GM18907 (cell line): ENCODE results near the gene KLHL1.
"Not testable (repeated sequence)": the region's sequence is repeated elsewhere in the genome, so short reads cannot be mapped to it uniquely, and the experiment has no call there.

ENCODE experiments used
- ATAC-seq: cut with Tn5 transposase; IDR thresholded peaks from one replicate; pipeline ENCODE4 v1.9.1; 2021; ENCODE audit warnings: mild to moderate bottlenecking, moderate library complexity; ENCODE audit not compliant: unreplicated experiment

KLHL1 gene, protein sequence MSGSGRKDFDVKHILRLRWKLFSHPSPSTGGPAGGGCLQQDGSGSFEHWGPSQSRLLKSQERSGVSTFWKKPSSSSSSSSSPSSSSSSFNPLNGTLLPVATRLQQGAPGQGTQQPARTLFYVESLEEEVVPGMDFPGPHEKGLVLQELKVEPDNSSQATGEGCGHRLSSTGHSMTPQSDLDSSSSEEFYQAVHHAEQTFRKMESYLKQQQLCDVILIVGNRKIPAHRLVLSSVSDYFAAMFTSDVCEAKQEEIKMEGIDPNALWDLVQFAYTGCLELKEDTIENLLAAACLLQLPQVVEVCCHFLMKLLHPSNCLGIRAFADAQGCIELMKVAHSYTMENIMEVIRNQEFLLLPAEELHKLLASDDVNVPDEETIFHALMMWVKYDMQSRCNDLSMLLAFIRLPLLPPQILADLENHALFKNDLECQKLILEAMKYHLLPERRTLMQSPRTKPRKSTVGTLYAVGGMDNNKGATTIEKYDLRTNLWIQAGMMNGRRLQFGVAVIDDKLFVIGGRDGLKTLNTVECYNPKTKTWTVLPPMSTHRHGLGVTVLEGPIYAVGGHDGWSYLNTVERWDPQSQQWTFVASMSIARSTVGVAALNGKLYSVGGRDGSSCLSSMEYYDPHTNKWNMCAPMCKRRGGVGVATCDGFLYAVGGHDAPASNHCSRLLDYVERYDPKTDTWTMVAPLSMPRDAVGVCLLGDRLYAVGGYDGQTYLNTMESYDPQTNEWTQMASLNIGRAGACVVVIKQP

DNA sequence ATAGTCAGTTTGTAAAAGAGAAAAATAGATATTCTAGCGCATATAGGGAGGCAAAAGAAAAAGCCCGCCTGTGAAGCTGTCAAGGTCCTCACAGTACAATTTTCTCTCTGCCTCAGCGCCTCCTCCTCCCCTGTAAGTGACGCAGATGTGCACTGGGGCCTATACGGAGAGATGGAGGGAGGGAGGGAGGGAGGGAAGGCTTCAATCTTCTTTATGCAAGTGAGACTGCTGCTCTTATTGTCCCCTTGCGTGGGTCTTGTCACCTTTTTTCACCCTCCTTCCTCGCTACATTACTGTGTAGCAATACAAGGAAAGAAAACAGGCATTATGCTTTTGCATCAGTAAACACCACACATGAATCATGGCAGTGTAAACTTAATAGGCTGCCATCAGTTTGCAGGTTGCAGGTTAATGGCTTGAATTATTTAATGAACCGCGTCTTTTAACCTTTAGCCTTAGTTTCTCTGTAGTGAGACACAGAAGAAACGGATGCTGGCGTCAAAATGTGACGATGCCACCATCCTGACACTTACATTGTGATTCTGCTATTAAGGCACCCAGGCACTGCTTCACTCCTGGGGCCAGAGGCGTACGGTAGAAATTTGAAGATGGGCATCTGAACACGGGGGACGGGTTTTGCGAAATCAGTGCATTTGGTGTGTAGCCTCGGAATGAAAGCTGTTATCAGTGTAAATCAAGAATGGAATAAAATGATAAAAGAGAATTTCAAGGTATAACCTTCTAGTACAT is at the start of gene KLHL1:
Gene KLHL1 (minus strand): TSS at position 97 of the 750 bp plus-strand sequence. CDS start 753 bp downstream, outside the sequence.
- no peak for ATAC-seq

DNA sequence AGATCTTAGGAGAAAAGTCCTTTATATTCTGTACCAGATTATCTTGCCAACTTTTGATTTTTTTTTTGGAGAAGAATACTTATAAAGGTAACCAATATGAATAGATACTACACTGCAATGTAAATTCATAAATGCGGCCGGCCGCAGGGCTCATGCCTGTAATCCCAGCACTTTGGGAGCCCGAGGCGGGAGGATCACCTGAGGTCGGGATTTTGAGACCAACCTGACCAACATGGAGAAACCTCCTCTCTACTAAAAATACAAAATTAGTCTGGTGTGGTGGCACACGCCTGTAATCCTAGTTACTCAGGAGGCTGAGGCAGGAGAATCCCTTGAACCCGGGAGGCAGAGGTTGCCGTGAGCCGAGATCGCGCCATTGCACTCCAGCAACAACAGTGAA is 34.4 kb upstream of the KLHL1 start:
- ATAC-seq: not testable (repeated sequence)

DNA sequence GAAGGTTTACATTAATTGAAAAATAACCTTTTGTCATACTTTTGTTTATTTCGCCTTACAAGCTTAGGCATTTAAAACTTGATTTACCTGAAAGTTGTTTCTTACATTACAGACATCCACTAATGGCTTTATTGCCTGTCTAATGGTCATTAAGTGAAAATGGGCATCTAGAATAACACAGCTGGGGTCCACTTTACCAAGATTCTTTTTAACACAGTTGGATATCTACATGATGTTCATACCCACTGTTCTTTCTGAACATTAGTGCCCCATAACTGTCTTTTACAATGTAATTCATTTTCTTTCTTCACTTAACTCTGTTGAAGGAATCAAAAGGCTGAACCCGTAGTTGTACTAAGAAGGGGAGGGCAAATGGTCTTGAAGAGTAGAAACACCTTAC is 19.8 kb upstream of the KLHL1 start:
- no peak for ATAC-seq

DNA sequence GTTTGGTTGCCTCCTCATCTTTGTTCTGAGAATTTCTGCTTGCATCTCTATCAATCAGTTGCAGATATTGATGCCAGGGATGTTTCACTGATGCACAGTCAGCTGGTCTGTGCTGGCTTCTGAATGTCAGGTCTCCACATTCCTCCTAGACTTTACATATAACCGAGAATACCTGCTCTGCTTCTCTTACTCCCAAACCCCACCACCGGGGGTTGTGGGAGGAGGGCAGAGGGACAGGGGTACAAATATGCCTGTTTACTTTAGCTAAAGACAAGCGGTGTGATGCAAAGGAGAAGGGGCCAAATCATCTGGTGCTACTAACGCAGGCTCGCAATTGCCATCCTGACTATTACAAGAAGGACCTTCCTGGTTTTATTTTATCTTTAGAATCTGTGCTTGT is 17.4 kb upstream of the KLHL1 start:
- ATAC-seq: no peak

DNA sequence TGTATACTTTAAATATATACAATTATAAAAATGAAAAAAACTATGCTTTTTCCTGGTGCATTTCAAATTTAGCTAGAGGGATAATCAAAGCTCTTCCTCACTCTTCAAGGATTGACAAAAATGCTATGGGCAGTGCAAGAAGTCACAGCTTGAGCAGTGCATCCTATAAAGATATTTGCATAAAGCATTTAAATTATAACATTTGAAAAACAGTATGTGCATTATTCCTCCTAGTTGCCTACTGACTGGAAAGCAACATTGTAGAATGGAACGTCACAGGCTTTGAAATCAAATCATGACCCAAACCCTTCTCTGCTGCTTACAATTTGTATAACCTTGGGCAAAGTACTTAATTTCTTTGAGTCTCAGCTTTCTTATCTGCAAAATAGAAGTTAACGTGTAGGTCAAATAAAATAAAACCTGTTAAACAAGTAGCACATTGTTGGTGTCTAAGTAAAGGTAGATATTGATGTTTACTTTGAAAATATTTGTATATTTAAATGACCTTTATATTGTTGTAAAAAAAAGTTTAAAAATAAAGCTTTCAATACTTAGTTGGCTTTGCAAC is 9.2 kb upstream of the KLHL1 start:
- no peak for ATAC-seq

DNA sequence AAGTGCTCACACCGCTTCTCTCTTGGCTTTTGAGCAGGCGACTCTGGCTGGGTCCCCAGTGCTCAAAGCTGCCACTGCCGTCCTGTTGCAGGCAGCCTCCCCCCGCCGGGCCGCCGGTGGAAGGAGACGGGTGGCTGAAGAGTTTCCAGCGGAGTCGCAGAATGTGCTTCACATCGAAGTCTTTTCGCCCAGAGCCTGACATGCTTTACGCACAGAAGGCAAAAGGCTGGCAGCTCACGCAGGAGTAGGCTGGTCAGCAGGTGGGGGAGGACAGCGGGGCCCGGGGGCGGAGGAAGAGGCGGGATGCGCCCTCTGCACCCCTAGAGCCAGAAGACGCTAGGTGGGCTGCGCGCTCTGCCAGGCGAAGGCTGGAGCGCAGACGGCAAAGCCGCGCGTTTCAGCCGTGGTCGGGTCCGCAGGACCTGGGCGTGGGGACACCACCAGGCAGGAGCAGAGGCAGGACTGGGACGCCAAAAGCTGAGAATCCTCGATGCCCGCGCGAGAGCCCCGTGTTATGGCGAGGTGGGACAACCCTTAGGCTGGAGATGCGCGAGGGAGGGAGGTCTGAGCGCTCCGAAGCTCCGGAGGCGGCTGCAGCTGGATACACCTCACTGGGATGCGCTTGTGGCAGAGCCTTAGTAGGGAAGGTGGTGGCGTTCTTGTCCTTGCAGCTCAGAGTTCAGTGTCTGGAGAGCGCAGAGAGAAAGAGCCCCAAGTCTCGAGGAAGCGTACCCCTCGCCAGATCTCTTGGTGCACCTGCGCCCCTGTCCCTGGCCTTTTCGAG is 562 bp downstream of the KLHL1 start, which contains the start of gene ATXN8OS:
Gene ATXN8OS (plus strand): TSS at position 329 of the 784 bp plus-strand sequence.
- no peak for ATAC-seq

DNA sequence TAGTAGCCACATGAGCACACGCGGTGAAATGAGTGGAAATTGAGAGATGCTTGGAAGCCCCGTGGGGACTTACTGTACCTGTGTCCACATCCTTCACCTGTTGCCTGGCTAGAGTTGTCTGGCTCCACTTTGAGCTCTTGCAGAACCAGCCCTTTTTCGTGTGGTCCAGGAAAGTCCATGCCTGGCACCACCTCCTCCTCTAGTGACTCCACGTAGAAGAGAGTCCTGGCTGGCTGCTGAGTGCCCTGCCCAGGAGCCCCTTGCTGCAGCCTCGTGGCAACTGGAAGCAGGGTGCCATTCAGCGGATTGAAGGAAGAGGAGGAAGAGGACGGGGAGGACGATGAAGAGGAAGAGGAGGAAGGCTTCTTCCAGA is 1.1 kb downstream of the KLHL1 start:
- ATAC-seq: no peak

DNA sequence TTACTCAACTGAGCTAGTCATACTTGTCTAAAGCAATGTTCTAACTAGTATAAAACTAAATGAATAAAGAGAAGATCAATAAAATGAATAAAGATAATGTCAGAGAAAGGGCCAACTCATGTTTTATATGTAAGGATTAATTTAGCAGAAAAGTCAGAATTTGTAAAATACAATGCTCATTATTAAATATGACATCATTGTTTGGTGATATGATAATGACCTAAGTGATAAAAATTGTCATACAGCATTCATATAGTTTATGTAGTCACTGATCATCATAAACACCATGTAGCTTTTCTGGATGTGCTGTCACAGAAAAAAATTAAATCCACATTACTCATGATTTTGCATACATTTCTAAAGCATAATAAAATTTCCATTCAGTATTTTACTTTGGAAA is 3.8 kb downstream of the KLHL1 start:
- no peak for ATAC-seq

DNA sequence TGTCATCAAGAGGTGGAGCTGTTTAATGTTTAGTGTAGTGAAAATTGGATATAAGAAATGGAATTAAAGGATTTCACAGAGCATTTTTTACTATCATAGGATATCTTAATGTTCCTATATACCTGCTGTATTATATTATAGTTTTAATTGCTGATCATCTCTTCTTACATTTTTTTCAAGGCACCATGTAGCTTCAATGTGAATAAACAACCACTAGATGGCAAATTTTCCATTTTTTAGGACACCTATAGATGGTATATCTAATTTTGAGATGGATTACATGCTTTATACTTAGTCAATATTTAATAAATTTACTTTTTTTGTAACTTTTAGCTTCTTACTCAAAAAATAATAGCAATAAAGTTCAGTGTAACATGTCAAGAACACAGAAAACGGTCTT is 9.6 kb downstream of the KLHL1 start:
- ATAC-seq: no peak

DNA sequence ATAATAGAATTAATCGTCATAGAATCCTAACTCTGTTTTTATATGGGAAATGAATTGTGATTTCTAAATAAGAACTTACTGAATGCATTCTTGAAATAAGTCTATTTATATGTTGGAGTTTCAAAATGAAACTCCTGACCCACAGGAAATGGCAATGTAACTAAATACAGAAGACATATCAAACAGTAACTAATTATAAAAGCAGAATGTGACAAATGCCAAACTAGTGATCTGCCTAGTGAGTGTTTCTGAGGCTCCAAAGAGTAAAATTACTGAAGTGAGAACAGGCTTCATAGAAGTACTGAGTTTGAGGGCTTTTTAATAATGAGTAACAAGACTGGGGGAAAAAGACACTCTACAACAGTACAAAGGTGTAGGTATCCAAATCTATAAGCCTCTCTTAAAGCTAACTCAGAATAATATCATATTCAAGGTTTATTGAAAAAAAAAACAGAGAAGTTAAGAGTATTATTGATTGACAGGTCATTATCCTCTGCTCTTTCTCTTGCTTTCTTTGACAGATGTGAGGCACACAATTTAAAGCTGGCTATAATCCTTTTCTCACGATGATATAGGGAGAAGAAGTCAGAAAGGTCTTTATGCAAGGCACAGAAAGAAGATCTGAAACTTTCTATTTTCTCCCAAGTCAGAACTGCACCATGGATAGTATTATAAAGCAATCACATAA is 18.1 kb downstream of the KLHL1 start:
- ATAC-seq: peak; percentile 85

DNA sequence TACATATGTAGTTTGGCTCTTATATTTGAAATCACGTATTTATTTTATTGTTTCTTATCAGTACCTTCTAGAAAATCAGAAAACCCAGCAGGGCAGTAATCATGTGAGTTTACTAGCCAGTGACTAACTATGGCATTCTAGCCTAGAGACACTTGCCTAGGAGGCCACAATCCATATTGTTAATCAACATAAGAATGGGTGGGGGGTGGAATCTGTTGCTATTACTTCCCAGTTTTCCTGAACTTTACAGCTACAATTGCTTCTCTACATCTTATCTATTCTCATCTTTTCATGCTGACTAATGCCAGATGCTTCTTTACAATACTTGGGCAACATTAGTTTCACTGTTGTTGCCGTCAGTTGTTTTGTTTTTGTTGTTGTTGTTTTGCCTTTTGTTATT is 19.3 kb downstream of the KLHL1 start:
- no peak for ATAC-seq

DNA sequence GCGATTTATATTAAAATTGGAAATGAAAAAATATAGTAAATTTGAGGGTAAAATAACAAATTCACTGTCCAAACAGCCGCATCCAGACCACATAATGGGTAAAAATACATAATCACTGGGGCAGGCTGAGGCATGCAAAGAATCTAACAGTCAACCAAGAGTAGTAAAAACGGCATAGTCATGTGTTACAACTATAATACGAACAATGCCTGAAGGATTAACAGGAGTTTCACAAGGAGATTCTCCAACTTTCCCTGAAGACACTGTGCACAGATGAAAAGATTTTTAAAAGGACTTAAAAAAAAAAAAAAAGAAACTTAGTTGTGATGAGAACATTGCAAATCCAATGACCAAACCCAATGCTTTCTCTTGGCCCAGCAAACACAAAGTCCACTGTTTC is 21.0 kb downstream of the KLHL1 start:
- ATAC-seq: no peak

DNA sequence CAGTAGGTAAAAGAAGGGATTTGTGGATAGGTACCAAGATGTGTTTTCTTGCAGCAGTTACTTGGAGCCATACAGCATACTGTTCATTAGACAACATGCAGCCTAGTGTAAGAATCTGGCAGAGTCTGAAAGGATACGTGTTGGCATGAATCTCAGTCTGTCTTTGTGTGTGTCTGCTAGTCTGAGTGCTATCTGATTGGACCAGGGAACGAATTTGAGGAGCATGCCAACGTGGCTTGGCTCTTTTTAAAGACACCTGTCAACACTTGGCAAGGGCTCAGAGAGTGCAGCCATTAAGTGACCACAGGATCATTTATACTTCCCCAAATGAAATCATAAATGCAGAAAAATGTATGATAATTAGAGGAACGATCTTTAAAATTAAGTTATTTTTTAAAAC is 28.2 kb downstream of the KLHL1 start:
- no peak for ATAC-seq

DNA sequence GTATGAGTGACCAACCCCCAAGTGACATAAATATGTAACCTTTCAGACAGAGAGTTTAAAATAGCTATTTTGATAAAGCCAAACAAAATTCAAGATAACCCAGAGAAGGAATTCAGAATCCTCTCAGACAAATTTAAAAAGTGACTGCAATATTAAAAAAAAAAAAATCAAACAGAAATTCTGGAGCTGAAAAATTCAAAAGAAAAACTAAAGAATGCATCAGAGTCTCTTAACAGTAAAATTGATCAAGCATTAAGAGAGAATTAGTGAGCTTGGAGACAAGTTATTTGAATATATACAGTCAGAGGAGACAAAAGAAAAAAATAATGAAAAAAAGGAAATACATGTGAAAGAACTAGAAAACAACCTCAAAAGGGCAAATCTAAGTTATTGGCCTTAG is 53.7 kb downstream of the KLHL1 start:
- ATAC-seq: no peak

DNA sequence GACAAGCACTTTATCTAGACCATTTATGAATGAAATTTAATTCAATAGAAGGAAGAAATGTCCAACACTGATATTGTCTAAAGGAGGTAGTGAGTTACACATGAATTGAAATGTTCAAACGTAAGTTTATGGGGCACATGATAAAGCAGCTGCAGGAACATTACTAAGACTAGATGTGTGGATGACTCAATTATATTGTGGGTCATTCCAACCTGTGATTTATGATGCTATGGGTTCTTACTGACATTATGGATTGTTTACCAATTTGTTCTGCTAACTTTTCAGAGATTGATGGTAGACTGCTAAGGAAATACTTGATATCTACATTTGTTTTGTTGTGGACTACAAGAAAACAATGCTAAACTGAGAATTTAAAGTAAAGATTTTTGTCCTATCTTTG is 56.7 kb downstream of the KLHL1 start:
- no peak for ATAC-seq

DNA sequence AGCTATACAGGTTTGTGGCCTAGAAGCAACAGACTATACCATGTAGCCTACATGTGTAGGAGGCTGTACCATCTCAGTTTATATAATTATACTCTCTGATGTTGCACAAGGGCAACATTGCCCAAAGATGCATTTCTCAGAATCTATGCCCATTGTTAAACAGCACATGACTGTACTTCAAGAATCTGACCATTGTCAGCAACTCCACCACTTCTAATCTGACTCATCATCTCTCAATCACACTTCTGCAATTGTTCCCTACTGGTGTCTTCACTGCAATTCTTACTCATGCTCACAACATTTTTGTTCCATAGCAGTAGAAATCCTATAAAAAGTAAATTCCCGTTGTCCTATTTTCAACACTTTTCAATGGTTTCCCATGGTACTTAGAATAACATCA is 64.6 kb downstream of the KLHL1 start:
- no peak for ATAC-seq

DNA sequence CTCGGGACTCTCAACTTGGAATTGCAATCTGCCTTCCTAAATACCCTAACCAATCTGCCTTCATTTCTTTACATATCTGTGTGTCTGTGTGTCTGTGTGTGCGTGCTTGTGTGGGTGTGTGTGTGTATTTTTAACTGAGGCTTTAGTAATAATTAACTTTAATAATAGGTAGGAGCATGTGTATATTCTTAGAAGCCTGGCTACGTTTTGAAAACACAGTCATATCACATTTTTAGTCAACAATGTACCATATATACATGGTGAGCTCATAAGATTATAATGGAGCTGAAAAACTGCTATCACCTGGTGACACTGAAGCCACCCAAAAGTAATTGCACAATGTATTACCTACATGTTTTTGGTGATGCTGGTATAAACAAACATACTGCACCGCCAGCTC is 66.1 kb downstream of the KLHL1 start:
- no peak for ATAC-seq

DNA sequence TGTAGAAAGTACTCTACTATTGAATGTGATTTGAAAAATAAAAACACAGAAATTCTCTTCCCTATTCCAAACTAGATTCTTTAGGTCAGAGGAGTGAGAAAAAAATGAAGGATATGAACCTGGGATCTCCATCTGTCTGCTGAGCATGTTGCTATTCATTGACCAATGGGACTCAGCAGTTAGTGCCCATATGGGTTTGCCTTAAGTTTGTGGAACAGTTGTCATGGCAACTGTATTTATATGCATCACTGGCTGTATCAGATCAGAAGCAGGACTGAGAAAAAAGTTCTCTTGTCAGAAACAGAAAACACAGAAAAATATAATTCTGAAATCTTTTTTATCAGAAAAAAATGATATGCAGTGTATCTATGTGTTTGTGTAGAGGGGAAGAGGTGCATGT is 74.0 kb downstream of the KLHL1 start:
- ATAC-seq: no peak

DNA sequence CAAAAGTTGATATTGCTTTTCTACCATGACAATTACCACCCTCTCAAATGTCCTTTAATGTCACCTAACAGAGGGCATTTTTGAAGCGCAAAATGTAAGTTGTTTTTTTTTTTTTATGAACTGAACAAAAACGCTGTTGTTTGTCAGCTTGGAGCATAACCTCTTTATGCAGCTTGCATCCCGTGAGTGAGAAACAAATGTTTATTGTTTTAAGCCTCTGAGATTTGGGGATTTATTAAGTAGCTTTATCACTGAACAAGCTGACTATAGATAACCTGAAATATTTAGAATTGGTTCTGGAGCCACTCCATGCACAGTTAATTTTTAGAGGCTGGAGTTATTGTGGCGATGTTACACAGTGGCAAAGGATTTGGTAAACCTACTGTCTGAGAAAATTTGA is 80.7 kb downstream of the KLHL1 start:
- no peak for ATAC-seq

DNA sequence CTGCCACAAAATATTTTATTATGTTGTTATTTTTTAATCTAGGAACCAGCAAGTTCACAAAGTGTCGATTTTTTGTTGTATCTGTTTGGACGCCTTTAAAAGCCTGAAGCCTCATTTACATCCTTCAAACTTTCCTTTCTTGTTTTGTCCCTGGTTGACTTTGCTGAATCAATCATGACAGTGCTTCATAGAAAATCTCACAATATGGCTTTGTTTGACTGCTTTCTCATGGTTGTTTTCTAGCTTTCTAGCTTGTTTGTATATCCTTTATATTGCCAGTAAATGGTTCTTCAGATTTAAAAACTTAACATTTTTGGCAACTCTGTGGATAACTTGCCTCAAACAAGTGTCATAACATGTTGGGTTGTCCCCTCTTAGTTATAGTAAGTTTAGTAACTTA is 84.7 kb downstream of the KLHL1 start:
- no peak for ATAC-seq
